Activated CD4-positive, alpha-beta T cell treated with anti-CD3 and anti-CD28 coated beads, Interleukin-2, amount 10 ng/mL, durations not matched to agents 7 days and 5 days (primary cell): ENCODE measurements around the gene MBL2. TPM values are rescaled to one million over a fixed set of nuclear protein-coding genes. Genes with fewer than 3 reads are reported as not detected.

Experiments
- CTCF ChIA-PET: fragments of 350-600 bp; sonication (Branson Sonifier 250); formaldehyde crosslinking; loops from one replicate; lab custom pipeline; 2021; ENCODE audit warnings: antibody characterized with exemption; lab: Charles Lee
- POLR2A ChIA-PET: fragments of 350-600 bp; sonication (Branson Sonifier 250); formaldehyde crosslinking; loops from one replicate; lab custom pipeline; 2021; ENCODE audit warnings: antibody characterized with exemption; lab: Charles Lee
- DNase-seq: peaks from one replicate; pipeline ENCODE4 v3.0.0-alpha.2; 2020
- H3K27ac Mint-ChIP-seq: one replicate; pipeline ENCODE4 v1.8.0; 2021; ENCODE audit warnings: mild to moderate bottlenecking, moderate library complexity, mixed read lengths
- H3K27me3 Mint-ChIP-seq: one replicate; pipeline ENCODE4 v1.8.0; 2021; ENCODE audit warnings: mixed read lengths
- H3K36me3 Mint-ChIP-seq: one replicate; pipeline ENCODE4 v1.8.0; 2021; ENCODE audit warnings: low read depth, mixed read lengths
- H3K4me1 Mint-ChIP-seq: one replicate; pipeline ENCODE4 v1.8.0; 2021; ENCODE audit warnings: mixed read lengths
- H3K4me3 Mint-ChIP-seq: one replicate; pipeline ENCODE4 v1.8.0; 2021; ENCODE audit warnings: mild to moderate bottlenecking, moderate library complexity, mixed read lengths
- H3K9me3 Mint-ChIP-seq: one replicate; pipeline ENCODE4 v1.8.0; 2021; ENCODE audit warnings: mixed read lengths
- total RNA-seq, 2 experiments: library from RNA; stranded (reverse); gene quantifications; one replicate each; pipeline ENCODE4 v1.2.3, GENCODE V29; 2021

Gene MBL2
- total RNA-seq, 2 experiments from 2014 or later = not detected

- no peak for DNase-seq
- no peaks in the 10 kb centered on the region for H3K36me3 Mint-ChIP-seq
- H3K4me3 Mint-ChIP-seq = no peak overlapping the region
- ChIA-PET POLR2A (no interaction called here), CTCF (no interaction called here)
- H3K27me3 Mint-ChIP-seq = no peaks in the 10 kb centered on the region
- no peaks in the 10 kb centered on the region for H3K4me1 Mint-ChIP-seq
- H3K27ac Mint-ChIP-seq = no peak overlapping the region
- no peaks in the 10 kb centered on the region for H3K9me3 Mint-ChIP-seq
These were observed 8.0 kb upstream of the MBL2 start for GRCh38 chr10:52780391-52781155.

GRCh38 chr10:52779541-52780390 lies 7.2 kb upstream of the MBL2 start:
- DNase-seq = peak; percentile 59
- H3K27ac Mint-ChIP-seq = no peak overlapping the region
- CTCF ChIA-PET = no interaction called here
- H3K4me1 Mint-ChIP-seq = no peaks in the 10 kb centered on the region
- no peaks in the 10 kb centered on the region for H3K36me3 Mint-ChIP-seq
- POLR2A ChIA-PET = no interaction called here
- no peaks in the 10 kb centered on the region for H3K27me3 Mint-ChIP-seq
- H3K9me3 Mint-ChIP-seq = no peaks in the 10 kb centered on the region
- no peak overlapping the region for H3K4me3 Mint-ChIP-seq

GRCh38 chr10:52778511-52779392 lies 6.2 kb upstream of the MBL2 start:
- H3K4me1 Mint-ChIP-seq = no peaks in the 10 kb centered on the region
- CTCF ChIA-PET = no interaction called here
- H3K27ac Mint-ChIP-seq = no peak overlapping the region
- H3K4me3 Mint-ChIP-seq = no peak overlapping the region
- DNase-seq = no peak
- POLR2A ChIA-PET = no interaction called here
- no peaks in the 10 kb centered on the region for H3K36me3 Mint-ChIP-seq
- no peaks in the 10 kb centered on the region for H3K27me3 Mint-ChIP-seq
- no peaks in the 10 kb centered on the region for H3K9me3 Mint-ChIP-seq

- Mint-ChIP-seq H3K4me1 (no peaks in the 10 kb centered on the region), H3K27ac (no peak overlapping the region), H3K36me3 (no peaks in the 10 kb centered on the region), H3K27me3 (no peaks in the 10 kb centered on the region), H3K9me3 (no peaks in the 10 kb centered on the region), H3K4me3 (no peak overlapping the region)
- ChIA-PET POLR2A (no interaction called here), CTCF (no interaction called here)
- DNase-seq = no peak
These were observed 4.8 kb upstream of the MBL2 start for GRCh38 chr10:52777414-52777813.

GRCh38 chr10:52776471-52776903 lies 3.9 kb upstream of the MBL2 start:
- CTCF ChIA-PET = no interaction called here
- H3K27me3 Mint-ChIP-seq = no peaks in the 10 kb centered on the region

GRCh38 chr10:52775132-52775647 lies 2.6 kb upstream of the MBL2 start:
- H3K9me3 Mint-ChIP-seq = no peaks in the 10 kb centered on the region
- H3K4me3 Mint-ChIP-seq = no peak overlapping the region
- POLR2A ChIA-PET = no interaction called here
- no peaks in the 10 kb centered on the region for H3K27me3 Mint-ChIP-seq
- CTCF ChIA-PET = no interaction called here
- H3K27ac Mint-ChIP-seq = no peak overlapping the region
- H3K4me1 Mint-ChIP-seq = no peaks in the 10 kb centered on the region
- no peak for DNase-seq
- H3K36me3 Mint-ChIP-seq = no peaks in the 10 kb centered on the region

More at GRCh38 chr10:52776471-52776903, 3.9 kb upstream of the MBL2 start:
- POLR2A ChIA-PET = interaction anchor here (0.7 kb wide), 1 partner anchor 180 kb away, joined by 3 read pairs; no protein-coding TSS in a partner anchor
- no peak for DNase-seq
- H3K4me3 Mint-ChIP-seq = no peak overlapping the region
- H3K9me3 Mint-ChIP-seq = no peaks in the 10 kb centered on the region
- no peak overlapping the region for H3K27ac Mint-ChIP-seq
- H3K36me3 Mint-ChIP-seq = no peaks in the 10 kb centered on the region
- no peaks in the 10 kb centered on the region for H3K4me1 Mint-ChIP-seq

GRCh38 chr10:52774600-52775106 lies 2.1 kb upstream of the MBL2 start:
- no peaks in the 10 kb centered on the region for H3K4me1 Mint-ChIP-seq
- DNase-seq = no peak
- no peak overlapping the region for H3K27ac Mint-ChIP-seq
- ChIA-PET POLR2A (no interaction called here), CTCF (no interaction called here)
- H3K36me3 Mint-ChIP-seq = no peaks in the 10 kb centered on the region
- no peak overlapping the region for H3K4me3 Mint-ChIP-seq
- no peaks in the 10 kb centered on the region for H3K27me3 Mint-ChIP-seq
- H3K9me3 Mint-ChIP-seq = no peaks in the 10 kb centered on the region

GRCh38 chr10:52774182-52774581 lies 1.6 kb upstream of the MBL2 start:
- H3K27me3 Mint-ChIP-seq = no peaks in the 10 kb centered on the region
- H3K4me1 Mint-ChIP-seq = no peaks in the 10 kb centered on the region
- DNase-seq = no peak
- H3K9me3 Mint-ChIP-seq = no peaks in the 10 kb centered on the region
- no peak overlapping the region for H3K4me3 Mint-ChIP-seq
- CTCF ChIA-PET = no interaction called here
- no peak overlapping the region for H3K27ac Mint-ChIP-seq
- no peaks in the 10 kb centered on the region for H3K36me3 Mint-ChIP-seq
- POLR2A ChIA-PET = no interaction called here

- ChIA-PET CTCF (no interaction called here), POLR2A (no interaction called here)
- Mint-ChIP-seq H3K36me3 (no peaks in the 10 kb centered on the region), H3K4me1 (no peaks in the 10 kb centered on the region), H3K27ac (no peak overlapping the region), H3K4me3 (no peak overlapping the region), H3K27me3 (no peaks in the 10 kb centered on the region), H3K9me3 (no peaks in the 10 kb centered on the region)
- no peak for DNase-seq
These were observed 794 bp downstream of the MBL2 start for GRCh38 chr10:52771534-52772445.

- Mint-ChIP-seq H3K36me3 (no peaks in the 10 kb centered on the region), H3K4me1 (no peaks in the 10 kb centered on the region), H3K27ac (no peak overlapping the region), H3K9me3 (no peaks in the 10 kb centered on the region), H3K27me3 (no peaks in the 10 kb centered on the region), H3K4me3 (no peak overlapping the region)
- POLR2A ChIA-PET = no interaction called here
- CTCF ChIA-PET = no interaction called here
- no peak for DNase-seq
These were observed 1.7 kb downstream of the MBL2 start for GRCh38 chr10:52770904-52771303.

- ChIA-PET CTCF (no interaction called here), POLR2A (no interaction called here)
- no peak for DNase-seq
- no peaks in the 10 kb centered on the region for H3K27me3 Mint-ChIP-seq
- H3K4me1 Mint-ChIP-seq = no peaks in the 10 kb centered on the region
- H3K9me3 Mint-ChIP-seq = no peaks in the 10 kb centered on the region
- no peaks in the 10 kb centered on the region for H3K36me3 Mint-ChIP-seq
- no peak overlapping the region for H3K27ac Mint-ChIP-seq
- no peak overlapping the region for H3K4me3 Mint-ChIP-seq
These were observed 2.6 kb downstream of the MBL2 start for GRCh38 chr10:52769966-52770365.
